ENCODE results near the gene NKTR. TPM values are rescaled to one million over a fixed set of nuclear protein-coding genes. Genes with fewer than 3 reads are reported as not detected.

Gene NKTR
- total and polyA plus RNA-seq, 5 donors from 2014 or later = 9.7 to 291 (median 11.2) TPM

DNA sequence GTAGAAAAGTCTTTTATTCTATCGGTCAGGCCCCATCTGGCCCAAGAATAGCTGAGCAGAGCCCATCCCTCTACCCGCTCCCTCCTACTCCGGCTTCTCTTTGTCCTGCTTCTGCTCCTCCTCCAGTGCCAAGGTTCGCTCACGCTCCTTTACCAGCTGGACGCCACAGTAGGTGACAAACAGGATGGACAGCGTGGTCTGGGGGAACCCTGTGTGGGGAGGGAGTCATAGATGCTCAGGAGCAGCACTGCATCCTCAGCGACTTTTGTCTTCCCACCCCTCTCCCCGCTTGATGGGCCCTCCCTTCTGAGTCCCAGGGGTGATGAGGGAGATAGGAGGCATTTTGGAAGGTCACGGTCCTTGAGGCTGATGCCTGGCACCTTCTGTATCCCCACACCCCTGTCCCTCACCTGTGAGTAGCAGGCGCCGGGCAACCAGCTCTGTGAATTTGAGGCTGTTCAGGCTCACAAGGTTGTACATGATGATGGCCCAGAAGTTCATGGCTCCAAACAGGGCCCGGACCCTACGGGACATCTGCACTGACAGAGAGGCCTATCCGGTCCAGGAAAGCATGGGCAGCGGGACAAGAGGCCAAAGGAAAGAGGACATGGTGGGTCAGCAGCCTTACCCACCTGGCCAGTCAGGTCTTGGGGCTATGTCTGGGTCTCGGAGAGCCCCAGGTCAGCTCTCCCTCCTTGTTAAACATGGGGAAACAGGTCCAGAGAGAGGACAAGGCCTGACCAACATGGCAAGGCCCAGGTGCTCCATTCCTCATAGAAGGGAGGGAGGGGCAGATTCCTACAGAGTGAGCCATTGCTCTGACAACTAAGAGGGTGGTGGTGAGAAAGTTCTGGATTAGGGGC lies 92.4 kb downstream of the NKTR start:
- peaks cover 0 to 3% (median 0%) of the 10 kb centered on the region in 4 donors for H3K4me1 Mint-ChIP-seq
- H3K4me3 Mint-ChIP-seq = no peak overlapping the region

DNA sequence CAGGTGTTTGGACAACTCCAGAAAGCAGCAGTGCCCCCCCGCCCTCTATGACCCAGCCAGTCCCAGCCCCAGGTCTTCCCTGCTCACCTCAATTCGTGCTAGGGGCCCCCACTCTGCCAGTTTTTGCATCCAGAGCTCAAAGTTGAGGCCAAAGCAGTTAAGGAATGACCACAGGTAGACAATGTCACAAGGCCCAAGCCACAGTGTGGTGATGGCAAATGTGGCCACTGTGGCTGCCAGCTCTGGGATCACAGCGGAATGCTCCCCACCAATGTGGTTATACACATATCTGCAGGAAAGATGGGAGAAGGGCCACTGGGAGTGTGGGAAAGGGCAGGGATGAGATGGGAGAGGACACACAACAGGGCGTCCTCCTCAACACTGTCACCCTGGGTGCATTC lies 93.0 kb downstream of the NKTR start:
- DNase-seq (no peak), ATAC-seq (ENCODE audit: low read depth in 2 of 2) (no peak)
- Mint-ChIP-seq H3K27me3 (no peaks in the 10 kb centered on the region), H3K4me1 (peaks cover 0 to 9% (median 0%) of the 10 kb centered on the region in 4 donors), H3K4me3 (no peak overlapping the region), H3K9me3 (no peaks in the 10 kb centered on the region), H3K36me3 (no peaks in the 10 kb centered on the region), H3K27ac (no peak overlapping the region)
- Histone ChIP-seq H3K27me3 (ENCODE audit: control insufficient read depth, insufficient read depth, low read length) (peaks cover 2% of the 10 kb centered on the region), H3K36me3 (ENCODE audit: control insufficient read depth, insufficient read depth, low read length) (no peaks in the 10 kb centered on the region), H3K4me1 (ENCODE audit: control insufficient read depth, insufficient read depth, low read length, poor library complexity, severe bottlenecking) (peaks cover 1% of the 10 kb centered on the region), H3K4me3 (ENCODE audit: low read depth, low read length) (no peak overlapping the region), H3K27ac (ENCODE audit: insufficient read depth, low read length, poor library complexity, severe bottlenecking) (no peak overlapping the region), H3K9me3 (ENCODE audit: control insufficient read depth in 2 of 2, low read length in 2 of 2) (no peaks in the 10 kb centered on the region)

More for the DNA sequence above, 92.4 kb downstream of the NKTR start:
- H3K36me3 ChIP-seq (ENCODE audit: control insufficient read depth, insufficient read depth, low read length) = no peaks in the 10 kb centered on the region
- DNase-seq (no peak), ATAC-seq (ENCODE audit: low read depth in 2 of 2) (no peak)
- Mint-ChIP-seq H3K36me3 (no peaks in the 10 kb centered on the region), H3K9me3 (no peaks in the 10 kb centered on the region), H3K27me3 (no peaks in the 10 kb centered on the region), H3K27ac (no peak overlapping the region)
- H3K4me1 ChIP-seq (ENCODE audit: control insufficient read depth, insufficient read depth, low read length, poor library complexity, severe bottlenecking) = no peaks in the 10 kb centered on the region
- no peaks in the 10 kb centered on the region for H3K9me3 ChIP-seq (ENCODE audit: control insufficient read depth in 2 of 2, low read length in 2 of 2)
- no peak overlapping the region for H3K4me3 ChIP-seq (ENCODE audit: low read depth, low read length)
- H3K27me3 ChIP-seq (ENCODE audit: control insufficient read depth, insufficient read depth, low read length) = peaks cover 2% of the 10 kb centered on the region
- H3K27ac ChIP-seq (ENCODE audit: insufficient read depth, low read length, poor library complexity, severe bottlenecking) = no peak overlapping the region

DNA sequence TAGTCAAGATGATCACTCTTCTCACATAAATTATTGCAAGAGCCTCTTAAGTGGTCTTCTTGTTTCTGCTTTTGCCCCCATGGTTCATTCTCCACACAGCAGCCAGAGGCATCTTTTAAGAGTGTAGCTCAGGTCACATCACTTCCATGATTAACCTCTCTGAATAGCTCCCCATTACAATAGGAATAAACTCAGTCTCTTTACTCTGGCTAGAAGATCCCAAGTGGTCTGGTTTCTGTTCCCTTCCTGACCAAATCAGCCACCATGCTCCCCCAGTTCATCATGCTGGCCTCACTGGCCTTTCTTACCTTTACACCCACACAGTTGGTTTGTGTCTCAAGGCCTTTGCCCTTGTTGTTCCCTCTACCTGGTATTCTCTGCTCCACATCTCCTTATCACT lies 93.9 kb downstream of the NKTR start:
- H3K4me3 Mint-ChIP-seq = no peak overlapping the region
- no peaks in the 10 kb centered on the region for H3K36me3 ChIP-seq (ENCODE audit: control insufficient read depth, insufficient read depth, low read length)
- no peaks in the 10 kb centered on the region for H3K9me3 Mint-ChIP-seq
- no peaks in the 10 kb centered on the region for H3K9me3 ChIP-seq (ENCODE audit: control insufficient read depth in 2 of 2, low read length in 2 of 2)
- ATAC-seq (ENCODE audit: low read depth in 2 of 2) (no peak), DNase-seq (no peak)
- no peak overlapping the region for H3K27ac Mint-ChIP-seq
- H3K27me3 Mint-ChIP-seq = no peaks in the 10 kb centered on the region
- no peak overlapping the region for H3K4me3 ChIP-seq (ENCODE audit: low read depth, low read length)
- H3K27ac ChIP-seq (ENCODE audit: insufficient read depth, low read length, poor library complexity, severe bottlenecking) = no peak overlapping the region
- H3K4me1 Mint-ChIP-seq = peaks cover 0 to 14% (median 0%) of the 10 kb centered on the region in 4 donors
- peaks cover 2% of the 10 kb centered on the region for H3K27me3 ChIP-seq (ENCODE audit: control insufficient read depth, insufficient read depth, low read length)
- peaks cover 10% of the 10 kb centered on the region for H3K4me1 ChIP-seq (ENCODE audit: control insufficient read depth, insufficient read depth, low read length, poor library complexity, severe bottlenecking)
- H3K36me3 Mint-ChIP-seq = no peaks in the 10 kb centered on the region

DNA sequence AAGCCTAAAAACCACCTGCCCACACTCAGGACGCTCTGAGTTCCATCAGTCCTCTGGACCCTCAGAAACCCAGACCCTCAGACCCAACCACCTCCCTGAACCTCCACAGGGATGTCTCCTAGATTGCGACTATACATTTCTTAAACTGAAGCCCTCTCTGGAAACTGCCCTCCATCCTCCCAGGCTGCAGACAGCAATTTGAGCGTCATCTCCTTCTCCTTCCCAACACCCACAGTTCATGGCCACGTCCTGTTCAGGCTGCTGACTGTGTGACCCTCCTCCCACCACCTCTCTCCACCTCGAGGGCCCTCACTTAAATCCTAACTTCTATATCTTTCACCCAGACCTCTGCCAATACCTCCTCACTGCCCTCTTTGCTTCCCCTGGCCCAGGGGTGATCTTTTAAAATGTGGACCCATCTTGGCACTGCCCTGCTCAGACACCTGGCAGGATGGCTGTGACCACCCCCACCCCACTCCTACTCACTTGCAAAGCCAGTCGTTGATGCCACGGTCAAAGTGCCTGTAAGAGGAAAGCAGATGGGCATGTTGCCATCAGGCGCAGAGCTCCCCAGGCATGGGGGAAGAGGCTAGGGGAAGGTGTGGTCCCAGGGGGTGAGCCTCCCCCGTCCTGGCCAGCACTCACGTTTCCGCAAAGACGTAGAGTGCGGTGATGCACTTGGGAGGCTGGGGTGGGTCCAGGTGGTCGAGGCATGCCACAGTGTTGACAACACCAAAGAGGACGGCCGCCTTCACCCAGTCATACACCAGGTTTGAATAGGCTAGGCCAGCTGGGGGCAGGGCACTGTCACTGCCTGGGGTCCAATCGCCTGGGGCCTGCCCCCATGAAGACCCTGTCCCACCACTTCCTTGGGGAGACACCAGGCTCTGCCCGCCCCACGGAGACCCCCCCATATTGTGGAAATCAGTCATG lies 96.1 kb downstream of the NKTR start:
- H3K9me3 Mint-ChIP-seq = peaks cover 0 to 2% (median 0%) of the 10 kb centered on the region in 7 donors
- no peak for ATAC-seq (ENCODE audit: low read depth in 2 of 2)
- H3K27me3 ChIP-seq (ENCODE audit: control insufficient read depth, insufficient read depth, low read length) = peaks cover 2% of the 10 kb centered on the region
- no peak for DNase-seq
- no peak overlapping the region for H3K27ac Mint-ChIP-seq
- no peaks in the 10 kb centered on the region for H3K36me3 Mint-ChIP-seq
- no peaks in the 10 kb centered on the region for H3K36me3 ChIP-seq (ENCODE audit: control insufficient read depth, insufficient read depth, low read length)
- H3K27ac ChIP-seq (ENCODE audit: insufficient read depth, low read length, poor library complexity, severe bottlenecking) = no peak overlapping the region
- no peaks in the 10 kb centered on the region for H3K9me3 ChIP-seq (ENCODE audit: control insufficient read depth in 2 of 2, low read length in 2 of 2)
- H3K27me3 Mint-ChIP-seq = no peaks in the 10 kb centered on the region
- H3K4me3 Mint-ChIP-seq = no peak overlapping the region
- H3K4me1 ChIP-seq (ENCODE audit: control insufficient read depth, insufficient read depth, low read length, poor library complexity, severe bottlenecking) = peaks cover 10% of the 10 kb centered on the region
- H3K4me1 Mint-ChIP-seq = peaks cover 0 to 17% (median 0%) of the 10 kb centered on the region in 4 donors
- no peak overlapping the region for H3K4me3 ChIP-seq (ENCODE audit: low read depth, low read length)

DNA sequence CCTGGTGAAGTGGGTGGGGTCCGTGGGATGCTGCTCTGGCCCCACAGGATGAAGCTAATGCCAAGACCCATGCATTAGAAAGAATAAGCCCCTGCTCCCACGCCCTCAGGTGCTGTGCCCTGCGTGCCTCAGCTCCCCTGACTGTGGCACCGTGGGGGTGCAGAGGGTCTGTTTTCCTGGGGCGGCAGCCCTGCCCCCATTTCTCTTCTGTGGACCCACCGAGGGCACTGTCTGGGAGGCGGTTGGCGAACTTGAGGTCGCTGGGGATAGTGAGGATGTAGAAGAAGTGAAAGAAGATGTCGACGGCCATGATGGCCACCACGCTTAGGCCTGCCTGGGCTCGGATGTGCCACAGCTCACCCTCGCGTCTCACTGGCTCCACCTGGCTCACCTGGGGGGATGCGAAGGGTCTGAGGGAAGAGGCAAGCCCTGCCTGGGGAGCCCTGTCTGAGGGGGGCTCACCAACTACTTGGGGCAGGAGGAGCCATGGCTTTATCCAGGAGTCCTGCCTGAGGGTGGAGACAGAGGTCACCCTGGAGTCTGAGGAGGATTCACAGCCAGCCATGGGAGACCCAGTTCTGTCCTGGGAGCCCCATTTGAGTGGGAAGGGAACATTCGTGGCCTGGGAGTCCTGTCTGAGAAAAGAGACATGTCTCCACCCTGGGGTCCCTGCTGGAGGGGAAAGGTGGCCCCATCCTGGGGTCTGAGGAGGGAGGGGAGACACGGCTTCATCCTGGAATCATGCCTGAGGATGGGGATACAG lies 97.0 kb downstream of the NKTR start:
- peaks cover 0 to 2% (median 0%) of the 10 kb centered on the region in 7 donors for H3K9me3 Mint-ChIP-seq
- no peak for DNase-seq
- H3K27ac ChIP-seq (ENCODE audit: insufficient read depth, low read length, poor library complexity, severe bottlenecking) = no peak overlapping the region
- no peaks in the 10 kb centered on the region for H3K27me3 Mint-ChIP-seq
- peaks cover 10% of the 10 kb centered on the region for H3K4me1 ChIP-seq (ENCODE audit: control insufficient read depth, insufficient read depth, low read length, poor library complexity, severe bottlenecking)
- no peak overlapping the region for H3K4me3 Mint-ChIP-seq
- peaks cover 2% of the 10 kb centered on the region for H3K27me3 ChIP-seq (ENCODE audit: control insufficient read depth, insufficient read depth, low read length)
- no peaks in the 10 kb centered on the region for H3K36me3 Mint-ChIP-seq
- H3K9me3 ChIP-seq (ENCODE audit: control insufficient read depth in 2 of 2, low read length in 2 of 2) = no peaks in the 10 kb centered on the region
- ATAC-seq (ENCODE audit: low read depth in 2 of 2) = no peak
- no peak overlapping the region for H3K4me3 ChIP-seq (ENCODE audit: low read depth, low read length)
- no peak overlapping the region for H3K27ac Mint-ChIP-seq
- peaks cover 0 to 17% (median 0%) of the 10 kb centered on the region in 4 donors for H3K4me1 Mint-ChIP-seq
- H3K36me3 ChIP-seq (ENCODE audit: control insufficient read depth, insufficient read depth, low read length) = no peaks in the 10 kb centered on the region

Other genes starting within 250 kb of the NKTR start
- gene LYZL4, start 190.1 kb upstream of the NKTR start, total RNA-seq = not detected
- not detected for gene LYZL4, start 190.1 kb upstream of the NKTR start, polyA plus RNA-seq
- 31.2 TPM for gene VIPR1, start 98.0 kb upstream of the NKTR start, total RNA-seq
- 10 to 100 TPM in 1 of 4 donors, 1 to 10 TPM in 3; 5.0 to 10.7 (median 8.1) TPM for gene VIPR1, start 98.0 kb upstream of the NKTR start, polyA plus RNA-seq
- gene SEC22C, start 18.7 kb upstream of the NKTR start, total RNA-seq = 72.0 TPM
- gene SEC22C, start 18.7 kb upstream of the NKTR start, polyA plus RNA-seq = 10 to 100 TPM; 40.9 to 53.9 (median 51.4) TPM
- gene SS18L2, start 9.8 kb upstream of the NKTR start, total RNA-seq = 52.7 TPM
- gene SS18L2, start 9.8 kb upstream of the NKTR start, polyA plus RNA-seq = 100 to 1,000 TPM; 129 to 153 (median 142) TPM
- 0.49 TPM for gene ZBTB47, start 53.0 kb downstream of the NKTR start, total RNA-seq
- gene ZBTB47, start 53.0 kb downstream of the NKTR start, polyA plus RNA-seq = not detected
- not detected for gene KLHL40, start 84.9 kb downstream of the NKTR start, total RNA-seq
- not detected for gene KLHL40, start 84.9 kb downstream of the NKTR start, polyA plus RNA-seq
- gene HHATL, start 102.1 kb downstream of the NKTR start, total RNA-seq = not detected
- not detected for gene HHATL, start 102.1 kb downstream of the NKTR start, polyA plus RNA-seq
- 0.32 TPM for gene CCDC13, start 172.6 kb downstream of the NKTR start, total RNA-seq
- gene CCDC13, start 172.6 kb downstream of the NKTR start, polyA plus RNA-seq = under 1 TPM in 3 of 4 donors, not detected in 1; 0.15 to 0.33 (median 0.26) TPM
- 23.9 TPM for gene HIGD1A, start 203.8 kb downstream of the NKTR start, total RNA-seq
- 100 to 1,000 TPM in 1 of 4 donors, 10 to 100 TPM in 3; 77.6 to 110 (median 91.9) TPM for gene HIGD1A, start 203.8 kb downstream of the NKTR start, polyA plus RNA-seq
- gene ACKR2, start 208.8 kb downstream of the NKTR start, total RNA-seq = not detected
- gene ACKR2, start 208.8 kb downstream of the NKTR start, polyA plus RNA-seq = under 1 TPM in 2 of 4 donors, not detected in 2; 0.29 to 0.35 TPM

All from CD4-positive, CD25-positive, alpha-beta regulatory T cell (primary cell).